Hematopoietic multipotent progenitor cell treated with erythropoietin and hydrocortisone succinate and interleukin-3 and kit ligand, for 6 days (in vitro differentiated cells): ENCODE measurements around the gene MKRN3.
A peak's percentile ranks its signal among the peaks of the same experiment; 100 is the strongest.

ENCODE experiments used
- DNase-seq: peaks from one replicate; pipeline ENCODE4 v3.0.0-alpha.2; 2015

The MKRN3 gene

DNA sequence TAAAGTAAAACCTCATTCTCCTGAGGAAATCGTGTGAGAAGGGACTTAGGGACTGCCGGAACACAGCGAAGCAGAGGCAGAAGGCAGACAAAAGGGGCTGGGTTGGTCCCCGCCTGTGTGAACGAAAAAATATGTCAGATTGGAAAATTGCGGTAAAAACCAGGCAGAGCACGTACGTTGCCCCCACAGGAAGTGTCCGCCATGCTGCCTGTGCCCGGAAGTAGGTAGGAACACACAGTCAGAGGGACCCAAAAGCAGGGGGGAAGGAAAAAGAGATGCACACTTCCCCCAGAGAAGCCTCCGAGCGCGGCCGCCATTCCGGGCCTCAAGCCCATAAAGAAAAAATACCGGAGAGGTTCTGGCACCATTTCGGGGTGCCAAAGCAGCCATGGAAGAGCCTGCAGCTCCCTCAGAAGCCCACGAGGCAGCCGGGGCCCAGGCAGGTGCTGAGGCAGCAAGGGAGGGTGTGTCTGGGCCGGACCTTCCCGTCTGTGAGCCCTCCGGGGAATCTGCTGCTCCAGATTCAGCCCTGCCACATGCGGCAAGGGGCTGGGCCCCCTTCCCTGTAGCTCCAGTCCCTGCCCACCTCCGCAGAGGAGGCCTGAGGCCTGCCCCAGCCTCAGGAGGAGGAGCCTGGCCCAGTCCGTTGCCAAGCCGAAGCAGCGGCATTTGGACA, at the start of gene MKRN3:
Gene MKRN3, plus strand, starts transcription at position 280 of the 676 bp plus-strand sequence. Its CDS starts 109 bp downstream, at position 389.
- DNase-seq, result peak; percentile 7

DNA sequence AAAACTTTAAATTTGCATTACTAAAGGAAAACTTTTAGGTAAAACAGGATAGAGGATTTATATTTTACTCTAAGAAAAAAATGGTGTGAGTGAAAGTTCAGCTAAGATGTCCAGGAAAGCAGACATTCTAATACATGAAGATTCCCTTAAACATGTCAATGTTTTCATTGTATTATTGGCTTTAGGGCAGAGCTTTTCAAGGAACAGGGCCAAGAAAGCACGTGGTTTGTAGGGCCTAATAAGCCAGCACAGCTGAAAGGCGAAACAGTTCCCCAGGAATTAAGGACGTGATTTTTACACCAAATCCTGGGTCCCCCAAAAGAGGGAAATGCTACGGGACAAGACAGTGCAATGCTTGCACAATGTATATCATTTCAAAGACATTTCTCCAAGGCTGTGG, 48.6 kb upstream of the MKRN3 start:
- no peak for DNase-seq

DNA sequence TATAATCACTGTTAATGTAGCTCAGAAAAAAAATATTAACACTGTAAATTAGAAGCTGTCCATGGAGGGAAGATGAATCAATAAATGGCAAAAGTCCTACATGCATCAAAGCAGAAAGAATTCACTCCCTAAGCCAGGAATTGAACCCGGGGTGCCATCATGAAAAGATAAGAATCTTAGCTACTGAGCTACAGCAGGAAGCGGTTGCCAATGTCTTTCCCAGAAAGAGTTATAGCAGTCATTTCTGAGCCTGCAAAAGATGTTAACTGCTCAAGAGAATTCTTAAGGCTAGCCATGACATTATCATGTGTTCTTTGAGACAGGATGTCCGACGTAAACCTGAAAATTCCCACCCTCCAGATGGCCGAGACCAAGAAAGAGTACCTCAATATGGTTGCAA, 47.4 kb upstream of the MKRN3 start:
- DNase-seq, result no peak

DNA sequence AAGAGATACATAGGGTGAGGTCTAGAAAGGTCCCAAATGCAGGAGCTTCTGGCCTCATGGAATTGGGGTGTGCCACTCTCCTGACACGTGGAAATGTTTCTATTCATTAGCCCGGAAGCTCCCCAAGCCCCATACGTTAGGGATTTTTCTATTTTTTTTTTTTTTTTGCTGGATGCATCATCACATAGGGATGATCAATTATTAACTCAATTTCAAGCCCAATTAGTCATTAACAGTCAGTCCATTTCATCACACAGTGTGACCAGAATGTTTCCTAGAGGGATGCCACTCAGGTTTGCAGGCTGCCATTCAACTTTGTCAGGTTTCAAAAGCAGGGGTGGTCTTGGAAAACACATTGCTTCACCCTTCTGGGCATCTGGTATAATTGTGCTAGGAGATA, 40.7 kb upstream of the MKRN3 start:
- DNase-seq, result no peak

DNA sequence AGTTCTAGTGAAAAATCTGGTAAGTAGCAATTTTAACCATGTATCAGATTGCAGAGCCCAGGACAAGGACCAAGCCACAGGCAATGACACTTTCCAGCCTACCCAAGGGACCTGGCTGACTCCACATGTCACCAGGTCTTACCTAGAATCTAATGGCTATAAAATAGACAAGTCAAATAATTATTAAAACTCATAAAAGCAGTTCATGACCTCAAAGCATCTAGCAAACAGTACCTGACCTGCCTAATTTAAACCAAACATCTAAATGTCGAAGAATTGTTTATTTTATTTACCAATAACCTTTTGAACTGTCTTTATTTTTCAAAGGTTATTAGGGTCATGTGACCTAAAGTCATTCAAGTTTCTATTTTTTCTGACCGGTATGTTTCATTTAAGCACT, 35.6 kb upstream of the MKRN3 start:
- DNase-seq, result no peak

DNA sequence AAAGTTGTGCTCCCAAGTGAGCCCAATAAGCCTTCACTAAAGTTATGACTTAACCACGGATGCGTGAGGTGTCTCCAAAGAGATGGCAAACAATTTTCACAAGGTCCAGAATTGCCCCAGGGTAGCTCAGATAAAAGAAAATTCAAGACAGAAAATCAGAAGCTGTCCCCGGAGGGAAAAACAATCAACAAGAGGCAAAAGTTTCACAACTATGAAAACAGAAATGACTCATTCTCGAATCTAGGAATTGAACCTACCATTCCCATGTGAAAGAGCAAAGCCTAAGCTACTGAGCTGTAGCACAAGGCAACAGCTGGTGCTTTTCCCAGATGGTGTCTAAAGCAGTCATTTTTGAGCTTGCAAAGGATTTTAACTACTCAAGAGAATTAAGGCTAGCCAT, 33.5 kb upstream of the MKRN3 start:
- no peak for DNase-seq

DNA sequence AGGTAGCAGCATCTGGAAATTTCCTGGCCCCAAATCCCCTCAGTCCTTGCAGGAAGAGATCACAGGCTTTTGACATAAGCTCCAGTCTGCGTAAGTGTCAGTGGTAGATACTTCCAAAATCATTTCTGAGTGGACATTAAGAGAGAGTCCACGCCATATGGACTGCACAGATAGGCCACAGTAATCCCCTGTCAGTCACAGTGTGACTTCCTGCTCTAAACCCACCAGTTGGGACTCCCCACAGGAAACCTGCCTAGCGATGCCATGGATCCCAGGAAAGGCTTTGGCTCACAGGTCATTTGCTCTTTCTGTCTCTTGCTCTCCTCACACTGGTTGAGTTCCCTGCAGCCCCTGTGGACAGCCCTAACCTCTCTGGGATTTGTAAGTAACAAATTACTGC, 28.8 kb upstream of the MKRN3 start:
- no peak for DNase-seq

DNA sequence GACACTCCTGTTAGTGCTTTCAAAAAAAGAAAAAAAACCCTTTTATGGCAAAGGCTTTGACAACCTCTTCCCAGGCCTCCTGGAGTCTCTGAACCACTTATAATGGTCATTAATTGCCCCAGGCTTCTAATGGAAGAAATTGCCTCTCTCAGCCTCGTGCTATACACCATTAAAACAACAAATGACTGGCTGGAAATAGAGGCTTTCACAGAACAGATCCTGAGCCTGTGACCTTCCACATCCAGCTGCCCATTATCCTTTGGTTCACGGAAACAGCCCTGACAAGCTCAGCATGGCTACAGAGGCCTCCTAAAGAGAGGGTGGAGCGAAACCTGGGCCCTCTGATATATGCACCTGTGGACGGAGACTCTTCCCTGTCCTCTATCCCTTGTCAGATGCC, 26.8 kb upstream of the MKRN3 start:
- no peak for DNase-seq

DNA sequence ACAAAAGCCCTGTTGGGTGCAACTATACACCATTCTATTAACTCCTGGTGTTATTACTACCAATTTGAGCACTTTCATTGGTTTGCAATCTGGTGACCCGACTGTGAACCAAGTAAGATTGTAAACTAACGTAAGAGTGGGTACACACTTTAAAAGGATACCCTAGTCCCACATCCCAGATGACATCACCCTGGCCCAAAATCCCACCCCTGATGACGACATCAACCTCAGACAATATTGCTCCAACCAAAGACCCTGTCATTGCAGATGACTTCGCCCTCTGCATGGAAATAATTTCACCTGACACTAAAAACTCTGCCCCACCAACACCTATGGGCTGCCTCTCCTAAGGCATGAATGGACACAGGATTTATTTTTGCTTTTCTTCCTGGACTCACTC, 25.6 kb upstream of the MKRN3 start:
- DNase-seq, result no peak

DNA sequence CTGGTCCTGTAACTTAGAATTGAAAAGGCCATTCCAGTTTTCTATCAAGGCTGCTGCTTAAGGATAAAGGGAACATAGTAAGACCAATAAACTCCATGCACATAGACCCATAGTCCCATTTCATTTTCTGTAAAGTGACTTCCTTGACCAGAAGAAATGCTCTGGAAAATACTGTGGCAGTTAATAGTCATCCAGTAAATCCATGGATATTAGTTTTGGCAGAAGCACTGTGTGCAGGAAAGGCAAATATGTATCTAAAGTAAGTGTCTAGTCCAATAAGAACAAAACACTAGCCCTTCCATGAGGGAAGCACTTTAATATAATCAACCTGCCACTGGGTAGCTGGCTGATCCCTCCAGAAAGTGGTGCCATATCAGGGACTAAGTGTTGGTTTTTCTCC, 19.3 kb upstream of the MKRN3 start:
- DNase-seq, result no peak

DNA sequence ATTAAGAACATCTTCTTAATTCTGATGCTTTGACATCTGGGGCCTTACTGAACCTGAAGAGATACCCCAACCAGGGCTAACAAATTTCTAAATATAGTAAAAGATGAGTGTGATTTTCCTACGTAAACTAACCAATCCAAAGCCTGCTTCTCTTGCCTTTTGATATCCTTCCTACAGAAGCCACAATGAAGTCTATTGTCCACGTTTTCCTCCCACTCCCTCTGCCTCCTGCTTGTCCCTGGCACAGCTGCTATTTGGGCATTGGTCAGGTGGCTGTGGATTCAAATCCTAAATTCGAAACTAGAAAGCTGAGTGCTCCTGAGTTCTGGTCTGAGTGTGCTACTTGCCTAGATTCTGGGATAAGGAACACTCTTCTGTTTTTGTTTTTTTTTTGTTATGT, 17.4 kb upstream of the MKRN3 start:
- DNase-seq, result no peak

DNA sequence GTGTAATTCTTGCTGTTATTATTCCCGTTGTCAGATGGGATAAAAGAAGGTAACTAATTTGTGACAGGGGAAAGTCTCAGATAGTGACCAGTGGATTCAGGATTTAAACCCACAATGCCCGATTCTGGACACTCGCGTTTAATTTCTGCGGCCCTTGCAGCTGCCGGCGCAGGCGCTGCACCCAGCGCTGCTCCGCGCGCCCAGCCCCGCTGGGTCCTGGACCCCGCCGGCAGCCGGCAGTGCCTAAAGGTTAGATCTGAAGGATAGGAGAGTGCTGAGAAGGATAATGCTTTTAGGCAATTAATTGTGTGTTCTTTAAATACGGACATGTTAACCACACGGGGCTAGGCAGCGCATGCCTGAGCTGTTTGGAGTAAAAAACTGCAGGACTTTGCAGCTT, 3.6 kb upstream of the MKRN3 start:
- DNase-seq, result no peak

DNA sequence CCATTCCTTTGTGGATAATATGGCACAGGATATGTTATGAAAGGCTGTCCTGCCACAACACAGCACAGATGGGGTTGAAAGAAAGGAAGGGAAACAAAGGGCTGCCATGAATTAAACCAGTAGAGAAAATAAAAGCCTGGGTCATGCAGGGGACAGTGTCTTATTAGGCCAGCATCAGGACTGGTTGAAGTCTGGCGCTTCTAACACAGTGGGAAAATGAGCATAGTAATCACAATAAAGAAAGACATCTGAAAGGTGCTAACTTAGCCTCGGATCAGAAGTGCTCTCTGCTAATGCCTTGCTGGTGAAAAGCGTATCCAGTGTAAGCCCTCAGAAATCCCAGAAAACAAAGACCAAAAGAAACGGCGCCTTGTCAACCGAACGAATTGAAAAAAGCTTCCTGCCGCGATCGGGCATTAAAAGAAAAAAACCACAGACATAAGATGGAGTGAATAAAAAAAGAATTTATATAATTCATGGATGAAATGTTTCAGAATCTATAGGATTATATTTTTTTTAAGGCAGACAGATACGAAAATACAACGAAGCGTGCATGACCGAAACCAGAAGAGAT, 566 bp upstream of the MKRN3 start:
- DNase-seq, result no peak

DNA sequence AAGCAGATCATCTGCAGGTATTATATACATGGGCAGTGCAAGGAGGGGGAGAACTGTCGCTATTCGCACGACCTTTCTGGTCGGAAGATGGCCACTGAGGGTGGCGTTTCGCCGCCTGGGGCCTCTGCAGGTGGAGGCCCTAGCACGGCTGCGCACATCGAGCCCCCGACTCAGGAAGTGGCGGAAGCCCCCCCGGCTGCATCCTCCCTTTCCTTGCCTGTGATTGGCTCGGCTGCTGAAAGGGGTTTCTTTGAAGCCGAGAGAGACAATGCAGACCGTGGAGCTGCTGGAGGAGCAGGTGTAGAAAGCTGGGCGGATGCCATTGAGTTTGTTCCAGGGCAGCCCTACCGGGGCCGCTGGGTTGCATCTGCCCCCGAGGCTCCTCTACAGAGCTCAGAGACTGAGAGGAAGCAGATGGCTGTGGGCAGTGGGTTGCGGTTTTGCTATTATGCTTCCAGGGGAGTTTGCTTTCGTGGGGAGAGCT, 639 bp downstream of the MKRN3 start:
- no peak for DNase-seq

DNA sequence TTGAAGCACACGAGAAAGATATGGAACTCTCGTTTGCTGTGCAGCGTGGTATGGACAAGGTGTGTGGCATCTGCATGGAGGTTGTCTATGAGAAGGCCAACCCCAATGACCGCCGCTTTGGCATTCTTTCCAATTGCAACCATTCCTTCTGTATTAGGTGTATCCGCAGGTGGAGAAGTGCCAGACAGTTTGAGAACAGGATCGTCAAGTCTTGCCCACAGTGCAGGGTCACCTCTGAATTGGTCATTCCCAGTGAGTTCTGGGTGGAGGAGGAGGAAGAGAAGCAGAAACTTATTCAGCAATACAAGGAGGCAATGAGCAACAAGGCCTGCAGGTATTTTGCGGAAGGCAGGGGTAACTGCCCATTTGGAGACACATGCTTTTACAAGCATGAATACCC, 1.2 kb downstream of the MKRN3 start:
- no peak for DNase-seq

DNA sequence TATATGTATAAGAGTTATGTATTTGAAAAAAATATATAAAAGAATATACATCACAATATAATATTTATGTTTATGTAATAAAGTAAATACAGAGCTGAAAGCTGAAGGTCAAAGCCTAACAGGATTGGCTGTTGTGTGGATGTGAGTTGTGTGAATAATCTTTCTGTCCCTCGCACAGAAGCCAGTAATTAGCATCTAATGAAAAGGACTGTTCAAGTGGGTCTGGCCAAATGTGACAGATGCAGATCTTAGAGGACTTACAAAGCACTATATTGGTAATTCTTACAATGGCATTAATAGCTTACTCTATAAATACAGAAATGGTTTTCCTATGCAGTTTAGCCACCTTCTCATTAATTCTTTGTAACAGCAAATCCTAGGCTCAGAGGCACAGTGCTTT, 2.4 kb downstream of the MKRN3 start:
- no peak for DNase-seq

DNA sequence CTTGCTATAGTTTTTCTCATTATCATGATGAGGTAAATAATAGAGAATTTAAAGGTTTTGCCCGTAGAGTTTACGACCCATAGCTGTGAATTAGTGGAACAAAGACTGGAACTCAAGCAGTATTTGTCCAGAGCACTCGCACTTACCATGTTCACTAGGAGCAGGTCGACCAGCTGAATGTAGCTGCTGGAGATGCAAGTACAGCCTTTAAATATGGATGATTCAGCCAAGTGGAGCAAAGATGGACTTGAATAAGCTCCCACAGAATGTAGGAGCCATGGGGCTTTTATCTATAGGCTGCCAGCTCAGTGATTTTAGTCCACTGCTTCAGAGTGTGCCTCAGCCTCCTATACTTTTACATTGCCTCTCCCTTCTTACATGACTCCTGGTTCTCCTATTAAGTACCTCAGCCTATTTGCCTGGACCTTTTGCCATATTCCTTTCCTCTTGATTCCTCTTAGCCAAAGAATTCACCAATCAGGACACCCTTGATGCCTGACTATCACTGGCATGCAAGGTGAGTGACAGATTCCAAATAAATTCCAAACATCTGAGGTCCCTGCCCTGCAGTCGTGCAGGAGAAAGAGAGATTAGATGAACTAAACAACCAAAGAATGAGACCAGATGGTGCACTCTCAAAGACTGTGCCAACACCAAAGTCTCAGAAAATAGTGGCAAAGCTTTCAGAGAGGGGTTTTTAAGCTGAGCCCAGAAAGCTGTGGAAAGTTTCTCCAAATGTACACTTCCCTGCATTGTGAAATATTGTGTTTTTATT, 3.9 kb downstream of the MKRN3 start:
- DNase-seq, result no peak

DNA sequence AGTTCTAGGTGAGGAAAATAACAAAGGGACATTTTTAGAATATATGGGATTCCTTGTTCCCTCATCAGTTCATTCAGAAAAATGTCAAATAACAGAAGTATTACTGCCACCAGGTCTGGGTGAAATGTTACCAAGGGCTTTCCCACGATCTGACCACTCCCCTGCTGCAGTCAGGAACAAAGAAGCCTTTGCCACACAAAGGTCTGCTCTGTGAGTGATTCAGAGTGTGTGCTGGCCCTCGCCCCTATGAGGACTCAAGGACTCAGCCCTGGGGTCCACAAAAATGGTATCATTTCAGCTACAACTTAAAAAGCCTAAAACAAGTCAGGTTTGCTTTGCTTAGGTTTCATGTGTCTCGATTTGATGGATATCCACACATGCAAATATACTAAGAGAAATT, 5.0 kb downstream of the MKRN3 start:
- DNase-seq, result no peak

DNA sequence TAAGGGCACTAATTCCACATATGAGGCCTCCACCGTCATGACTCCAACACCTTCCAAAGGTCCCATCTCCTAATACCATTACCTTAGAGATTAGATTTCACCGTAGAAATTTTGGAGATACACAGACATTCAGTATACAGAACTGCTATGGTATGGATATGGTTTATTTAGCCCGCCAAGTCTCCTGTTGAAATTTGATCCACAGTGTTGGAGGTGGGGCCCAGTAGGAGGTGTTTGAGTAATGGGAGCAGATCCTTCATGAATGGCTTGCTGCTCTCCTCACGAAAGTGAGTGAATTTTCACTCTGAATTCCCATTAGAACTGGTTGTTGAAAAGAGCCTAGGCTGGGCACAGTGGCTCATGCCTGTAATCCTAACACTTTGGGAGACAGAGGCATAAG, 7.4 kb downstream of the MKRN3 start:
- no peak for DNase-seq

DNA sequence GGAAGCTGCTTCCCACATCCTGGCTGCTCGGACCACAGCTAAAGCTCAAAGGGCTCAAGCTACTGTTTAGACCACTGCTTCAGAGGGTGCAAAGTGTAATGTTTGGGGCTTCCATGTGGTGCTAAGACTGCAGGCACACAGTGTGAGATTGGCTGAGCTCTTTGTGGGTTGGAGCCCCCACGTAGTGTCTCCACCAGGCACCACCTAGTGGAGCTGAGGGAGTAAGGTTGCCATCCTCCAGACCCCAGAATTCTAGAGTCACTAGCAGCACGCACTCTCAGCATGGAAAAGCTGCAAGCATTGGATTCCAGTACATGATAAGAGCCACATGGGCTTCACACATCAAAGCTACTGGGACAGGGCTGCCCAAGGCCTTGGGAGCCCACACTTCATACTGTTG, 9.3 kb downstream of the MKRN3 start:
- DNase-seq, result no peak

DNA sequence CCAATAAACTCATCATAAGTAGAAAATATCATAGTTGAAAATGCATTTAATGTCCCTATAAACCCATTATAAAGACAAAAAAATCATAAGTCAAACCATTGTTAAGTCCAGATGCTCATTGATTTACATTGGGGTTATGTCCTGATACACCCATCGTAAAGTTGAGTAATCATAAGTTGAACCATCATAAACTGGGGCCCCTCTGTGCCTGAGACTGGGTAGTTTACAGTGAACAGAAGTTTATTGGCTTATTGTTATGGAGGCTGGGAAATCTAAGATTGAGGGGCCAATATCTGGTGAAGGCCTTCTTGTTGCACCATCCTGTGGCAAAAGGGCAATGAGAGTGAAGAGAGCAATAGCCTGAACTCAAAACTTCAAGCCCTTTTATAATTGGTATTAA, 10.6 kb downstream of the MKRN3 start:
- DNase-seq, result no peak

DNA sequence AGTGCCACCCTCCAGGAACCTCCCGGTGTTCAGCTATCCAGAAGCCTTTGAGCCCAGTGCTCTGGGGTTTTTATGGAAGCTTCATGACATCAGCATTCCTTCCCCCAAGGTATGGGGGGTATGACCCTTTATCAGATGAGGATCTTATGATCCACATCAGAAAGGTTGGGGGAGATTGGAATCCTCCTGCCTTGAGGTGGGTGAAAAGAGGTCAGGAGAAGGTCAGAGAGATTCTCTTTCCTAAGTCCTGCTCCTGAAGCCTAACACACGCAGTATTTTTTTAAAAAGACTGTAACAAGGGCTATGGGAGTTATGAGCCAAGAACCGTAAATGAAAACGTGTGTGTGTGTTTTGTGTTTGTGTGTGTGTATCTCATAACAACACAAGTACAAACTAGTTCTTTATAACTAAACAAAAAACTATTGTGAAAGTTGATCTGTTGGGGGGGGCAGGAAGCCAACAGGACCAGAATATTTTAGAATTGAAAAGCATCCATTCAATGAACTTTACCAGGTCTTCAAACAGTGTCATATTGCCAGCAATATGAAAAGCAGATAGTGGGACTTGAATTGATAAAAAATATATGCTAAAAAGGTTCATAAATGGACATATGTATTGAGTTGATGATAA, 13.2 kb downstream of the MKRN3 start:
- no peak for DNase-seq

DNA sequence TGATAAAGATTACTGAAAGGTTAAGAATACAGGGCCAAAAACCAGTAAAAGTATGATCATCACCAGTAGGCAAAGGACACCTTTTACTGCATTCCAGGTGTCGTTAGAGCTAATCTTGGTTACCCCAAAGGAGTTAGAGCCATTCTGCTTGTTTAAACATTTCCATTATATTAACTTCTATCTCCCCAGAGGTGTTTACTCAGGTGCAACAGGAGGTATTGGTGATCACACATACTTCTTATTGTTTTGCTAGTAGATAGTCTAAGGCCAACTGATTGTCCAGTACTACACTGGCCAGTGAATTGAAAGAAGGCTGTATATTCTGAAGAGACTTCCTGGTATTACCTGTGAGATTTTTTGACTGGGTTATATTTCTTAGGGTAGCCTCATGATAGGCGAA, 22.8 kb downstream of the MKRN3 start:
- no peak for DNase-seq

DNA sequence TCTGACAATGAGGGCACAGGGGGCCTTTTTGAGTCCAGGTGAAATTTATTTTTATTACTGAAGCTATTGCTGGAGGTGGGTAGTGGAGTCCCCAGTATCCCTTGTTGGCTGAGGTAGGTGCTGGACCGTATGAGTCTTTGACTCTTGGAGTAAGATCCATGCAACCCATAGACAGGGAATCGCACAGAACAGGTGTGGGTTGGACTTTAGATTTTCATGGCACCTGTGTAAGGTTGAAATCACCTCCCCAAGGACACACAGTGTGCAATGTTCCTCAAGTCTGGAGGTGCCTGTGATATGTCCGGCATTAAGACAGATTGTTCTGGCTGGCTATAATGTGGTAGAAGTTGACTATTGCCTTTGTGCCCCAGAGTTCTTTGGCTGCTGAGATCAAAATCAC, 23.5 kb downstream of the MKRN3 start:
- no peak for DNase-seq
